Cardiac muscle cell (in vitro differentiated cells and primary cell): ENCODE measurements around the gene TOP2B. TPM values are rescaled to one million over a fixed set of nuclear protein-coding genes. Genes with fewer than 3 reads are reported as not detected.

Experiments used
- DNase-seq, 2 donors: peaks; one replicate each; pipeline versions ENCODE4 v3.0.0 to v3.0.0-alpha.2; 2010 to 2017; ENCODE audit warnings: low read depth in 1 of 2, low spot score in 1 of 2
- H3K27ac ChIP-seq: fragments of 200-600 bp; sonication (generic); 2 replicates; pipeline ENCODE4 v1.5.1; 2016
- H3K27me3 ChIP-seq: fragments of 200-600 bp; sonication (generic); 2 replicates; pipeline ENCODE4 v1.6.0; 2016; ENCODE audit warnings: control low read depth
- H3K36me3 ChIP-seq: fragments of 200-600 bp; sonication (generic); 2 replicates; pipeline ENCODE4 v1.5.1; 2016; ENCODE audit warnings: control low read depth
- H3K4me1 ChIP-seq: fragments of 200-600 bp; sonication (generic); 2 replicates; pipeline ENCODE4 v1.8.1; 2017; ENCODE audit warnings: low read depth, mild to moderate bottlenecking, mixed run types
- H3K4me3 ChIP-seq: fragments of 200-600 bp; sonication (generic); 2 replicates; pipeline ENCODE4 v1.5.1; 2016; ENCODE audit warnings: mild to moderate bottlenecking
- H3K9me3 ChIP-seq: fragments of 200-600 bp; sonication (generic); 2 replicates; pipeline ENCODE4 v1.5.1; 2017; ENCODE audit warnings: low read depth, mild to moderate bottlenecking, control low read depth
- CTCF ChIP-seq: IDR thresholded peaks from 2 replicates; pipeline ENCODE4 v1.5.1; 2012; ENCODE audit warnings: low read depth, mild to moderate bottlenecking, low read length
- polyA plus RNA-seq: library from polyadenylated mRNA; unstranded; fragments of >200 nt; fragmentation: Nextera tagmentation; extraction: Ambion mirVana; gene quantifications from 2 replicates; pipeline ENCODE4 v1.2.1, GENCODE V29; 2016
- total RNA-seq: library from RNA; depleted of rRNA; stranded (reverse); fragments of >200 nt; gene quantifications from 2 replicates; pipeline ENCODE4 v1.2.3, GENCODE V29; 2016

TOP2B gene
- total and polyA plus RNA-seq, 2 experiments from 2014 or later = 108 to 119 TPM

DNA sequence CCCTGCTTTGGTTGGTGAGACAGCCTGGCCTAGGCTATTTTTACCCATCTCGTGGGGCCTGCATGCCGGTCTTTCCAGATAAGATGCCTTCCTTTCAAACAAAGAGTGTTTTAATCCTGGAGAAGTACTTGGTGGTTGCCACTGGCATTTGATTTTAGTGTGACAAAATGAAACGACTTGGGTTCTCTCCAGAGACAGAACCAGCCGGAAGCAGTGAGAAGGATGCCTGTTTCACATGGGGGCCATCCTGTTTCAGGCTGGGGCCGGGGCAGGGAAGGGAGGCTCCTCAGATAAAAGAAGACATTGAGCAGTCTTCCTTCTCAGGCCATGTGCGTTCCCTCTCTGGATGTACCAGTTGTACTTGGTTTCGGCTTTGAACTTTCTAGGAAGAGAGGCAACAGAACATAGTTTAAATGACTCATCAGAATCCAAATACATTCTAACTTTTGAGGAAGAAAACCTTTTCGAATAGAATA, 74.9 kb downstream of the TOP2B start:
- no peak for TF ChIP-seq CTCF
- DNase-seq = peak; percentile 23 to 73
- H3K9me3 ChIP-seq = no peaks in the 10 kb centered on the region
- no peaks in the 10 kb centered on the region for H3K27me3 ChIP-seq
- peaks cover 45% of the 10 kb centered on the region for H3K4me1 ChIP-seq
- no peak overlapping the region for H3K4me3 ChIP-seq
- H3K36me3 ChIP-seq = no peaks in the 10 kb centered on the region
- peak overlapping the region; percentile 89 for H3K27ac ChIP-seq

DNA sequence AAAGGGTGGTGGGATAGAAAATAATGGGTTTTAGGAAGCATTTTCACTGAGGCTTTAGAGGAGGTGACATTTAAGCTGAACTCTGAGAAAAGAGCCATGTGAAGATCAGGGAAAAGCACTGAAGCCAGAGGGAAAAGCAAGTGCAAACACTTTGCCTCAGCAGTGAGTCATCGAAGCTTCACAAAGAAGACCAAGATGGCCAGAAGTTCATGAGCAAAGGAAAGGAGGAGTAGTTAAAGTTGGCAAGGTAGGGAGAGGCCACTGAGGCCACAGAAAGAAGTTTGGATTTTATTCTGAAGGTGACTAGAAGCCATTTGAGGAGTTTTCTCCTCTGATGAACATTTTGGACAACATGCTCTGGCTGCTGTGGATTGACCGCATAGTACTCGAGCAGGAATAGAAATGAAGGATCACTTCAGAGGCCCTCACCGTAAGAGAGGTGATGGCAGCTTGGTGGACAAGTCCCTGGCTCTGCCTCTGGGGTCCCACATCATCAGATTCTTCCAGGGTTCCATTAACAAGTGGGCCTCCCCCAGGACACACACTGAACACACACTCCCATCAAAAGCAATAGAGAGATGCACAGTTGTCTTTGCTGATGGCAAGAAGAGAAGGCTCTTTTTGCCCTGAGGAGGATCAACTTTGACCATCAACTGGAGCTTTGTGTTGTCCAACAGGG, 75.5 kb downstream of the TOP2B start:
- H3K4me3 ChIP-seq = no peak overlapping the region
- DNase-seq = no peak

DNA sequence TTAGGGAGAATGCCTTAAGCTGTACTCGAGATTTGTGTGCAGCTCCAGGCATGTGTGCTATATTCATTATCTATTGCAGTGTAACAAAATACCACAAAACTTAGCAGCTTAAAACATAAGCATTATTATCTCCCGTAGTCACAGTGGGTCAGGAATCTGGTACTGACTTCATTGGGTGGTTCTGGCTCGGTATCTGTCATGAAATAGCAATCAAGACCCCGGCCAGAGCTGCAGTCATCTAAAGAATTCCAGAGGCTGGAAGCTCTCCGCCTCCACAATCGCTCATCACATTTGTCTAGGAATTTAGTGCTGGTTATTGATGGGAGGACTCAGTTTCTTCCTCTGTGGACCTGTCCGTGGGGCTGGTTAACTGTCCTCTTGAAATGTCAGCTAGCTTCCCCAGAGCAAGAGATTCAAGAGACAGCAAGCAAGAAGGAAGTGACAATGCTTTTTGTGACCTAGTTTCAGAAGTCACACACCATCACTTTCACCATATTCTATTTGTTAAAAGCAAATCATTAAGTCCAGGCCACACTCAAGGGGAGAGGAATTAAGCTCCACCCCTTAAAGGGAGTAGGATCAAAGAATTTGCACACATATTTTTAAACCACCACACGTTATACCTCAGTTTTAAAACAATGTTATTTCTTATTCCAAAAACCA, 76.1 kb downstream of the TOP2B start:
- no peak overlapping the region for H3K4me3 ChIP-seq

More for the DNA sequence above, 75.5 kb downstream of the TOP2B start:
- peaks cover 42% of the 10 kb centered on the region for H3K4me1 ChIP-seq
- no peaks in the 10 kb centered on the region for H3K9me3 ChIP-seq
- H3K36me3 ChIP-seq = no peaks in the 10 kb centered on the region
- H3K27ac ChIP-seq = peak overlapping the region; percentile 89
- TF ChIP-seq CTCF = no peak
- no peaks in the 10 kb centered on the region for H3K27me3 ChIP-seq

GRCh38 chr3:25587975-25588374, 76.7 kb downstream of the TOP2B start:
- no peak for DNase-seq
- H3K4me1 ChIP-seq = peaks cover 30% of the 10 kb centered on the region
- TF ChIP-seq CTCF = no peak
- H3K9me3 ChIP-seq = no peaks in the 10 kb centered on the region
- H3K4me3 ChIP-seq = no peak overlapping the region
- peak overlapping the region; percentile 89 for H3K27ac ChIP-seq
- no peaks in the 10 kb centered on the region for H3K36me3 ChIP-seq
- no peaks in the 10 kb centered on the region for H3K27me3 ChIP-seq

More for the DNA sequence above, 76.1 kb downstream of the TOP2B start:
- Histone ChIP-seq H3K9me3 (no peaks in the 10 kb centered on the region), H3K27me3 (no peaks in the 10 kb centered on the region), H3K4me1 (peaks cover 36% of the 10 kb centered on the region), H3K27ac (peak overlapping the region; percentile 89), H3K36me3 (no peaks in the 10 kb centered on the region)
- TF ChIP-seq CTCF = no peak
- DNase-seq = no peak

DNA sequence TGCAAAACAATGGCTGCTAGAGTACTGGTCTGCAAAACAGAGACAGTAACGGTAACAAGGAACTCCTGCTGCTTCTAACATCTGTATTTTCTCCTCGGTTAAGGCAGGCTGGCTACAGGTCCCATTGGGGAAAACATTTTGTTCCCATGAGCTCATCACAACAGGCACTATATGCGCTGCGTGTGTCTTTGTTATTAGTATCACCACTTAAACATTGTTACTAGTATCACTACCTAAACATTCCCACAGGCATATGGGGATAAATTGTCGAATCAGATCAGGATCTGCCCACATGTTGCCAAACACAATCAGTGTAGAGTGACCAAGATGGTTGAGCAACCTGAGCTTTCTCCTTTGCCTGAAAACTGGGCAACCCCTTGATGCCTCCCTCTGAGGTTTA, 77.2 kb downstream of the TOP2B start:
- no peaks in the 10 kb centered on the region for H3K27me3 ChIP-seq
- H3K4me1 ChIP-seq = peaks cover 30% of the 10 kb centered on the region
- H3K36me3 ChIP-seq = no peaks in the 10 kb centered on the region
- no peak for TF ChIP-seq CTCF
- DNase-seq = peak in 1 of 2 donors; percentile 45
- H3K27ac ChIP-seq = no peak overlapping the region
- H3K9me3 ChIP-seq = no peaks in the 10 kb centered on the region
- no peak overlapping the region for H3K4me3 ChIP-seq
